Calu3 (cell line): ENCODE data around the gene OSER1. TPM values are rescaled to one million over a fixed set of nuclear protein-coding genes. Genes with fewer than 3 reads are reported as not detected.

ENCODE experiments used
- BruUV-seq: library from RNA; stranded (reverse); fragments of 400-500 nt; replicated peaks from 2 replicates; lab custom pipeline; 2021; lab: Mats Ljungman, UMichigan
- CTCF ChIA-PET: fragments of 300-600 bp; sonication (Branson Sonifier 250); formaldehyde crosslinking; loops from one replicate; lab custom pipeline; 2022; ENCODE audit warnings: antibody characterized with exemption; lab: Charles Lee
- DNase-seq: peaks from one replicate; pipeline ENCODE4 v3.0.0; 2022
- H3K27ac Mint-ChIP-seq: one replicate; pipeline ENCODE4 v1.8.0; 2022; ENCODE audit warnings: mixed read lengths; ENCODE audit not compliant: unreplicated experiment
- H3K27me3 Mint-ChIP-seq: one replicate; pipeline ENCODE4 v1.8.0; 2022; ENCODE audit warnings: mixed read lengths; ENCODE audit not compliant: unreplicated experiment
- H3K36me3 Mint-ChIP-seq: one replicate; pipeline ENCODE4 v1.8.0; 2022; ENCODE audit warnings: mild to moderate bottlenecking, moderate library complexity, mixed read lengths; ENCODE audit not compliant: insufficient read depth, unreplicated experiment
- H3K4me1 Mint-ChIP-seq: one replicate; pipeline ENCODE4 v1.8.0; 2022; ENCODE audit warnings: mild to moderate bottlenecking, low read depth, mixed read lengths; ENCODE audit not compliant: unreplicated experiment
- H3K4me3 Mint-ChIP-seq: one replicate; pipeline ENCODE4 v1.8.0; 2022; ENCODE audit warnings: mild to moderate bottlenecking, low read depth, moderate library complexity, mixed read lengths; ENCODE audit not compliant: unreplicated experiment
- H3K9me3 Mint-ChIP-seq: one replicate; pipeline ENCODE4 v1.8.0; 2022; ENCODE audit warnings: low read depth, mixed read lengths; ENCODE audit not compliant: unreplicated experiment
- intact Hi-C: fragments of 100-400 bp; cut with micrococcal nuclease; formaldehyde crosslinking; loops from one replicate; pipeline ENCODE4 v1.10.0; 2022; ENCODE audit not compliant: unreplicated experiment
- total RNA-seq: library from RNA; stranded (reverse); gene quantifications from 2 replicates; pipeline ENCODE4 v1.2.3, GENCODE V29; 2022
- TF ChIP-seq, protein P1 (sequence below): fragments of 200-600 bp; IDR thresholded peaks from one replicate; pipeline ENCODE4 v1.8.0; 2022; ENCODE audit warnings: antibody characterized with exemption; ENCODE audit not compliant: unreplicated experiment

Gene OSER1
- total RNA-seq, 1 experiment from 2014 or later, result 56.7 TPM

DNA sequence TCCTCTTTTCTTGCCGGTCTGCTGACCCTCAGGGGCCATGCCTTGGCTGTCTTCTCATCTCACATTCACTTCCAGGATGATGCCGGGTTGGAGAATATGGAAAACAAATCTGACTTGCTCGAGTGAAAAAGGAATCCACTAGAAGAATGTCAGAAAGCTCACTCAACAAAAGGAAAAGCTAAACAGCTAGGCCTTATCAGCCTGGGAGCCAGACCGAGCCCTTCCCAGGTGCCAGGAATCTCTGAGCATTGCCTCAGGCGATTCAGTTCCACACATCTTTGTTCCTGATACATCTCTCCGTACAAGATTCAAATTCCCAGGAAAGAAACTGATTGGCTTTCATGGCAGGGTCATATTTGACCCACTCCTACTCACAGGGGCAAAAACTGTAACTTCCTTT is 9.2 kb upstream of the OSER1 start:
- no peak overlapping the region for H3K4me3 Mint-ChIP-seq
- TF ChIP-seq, protein P1, sequence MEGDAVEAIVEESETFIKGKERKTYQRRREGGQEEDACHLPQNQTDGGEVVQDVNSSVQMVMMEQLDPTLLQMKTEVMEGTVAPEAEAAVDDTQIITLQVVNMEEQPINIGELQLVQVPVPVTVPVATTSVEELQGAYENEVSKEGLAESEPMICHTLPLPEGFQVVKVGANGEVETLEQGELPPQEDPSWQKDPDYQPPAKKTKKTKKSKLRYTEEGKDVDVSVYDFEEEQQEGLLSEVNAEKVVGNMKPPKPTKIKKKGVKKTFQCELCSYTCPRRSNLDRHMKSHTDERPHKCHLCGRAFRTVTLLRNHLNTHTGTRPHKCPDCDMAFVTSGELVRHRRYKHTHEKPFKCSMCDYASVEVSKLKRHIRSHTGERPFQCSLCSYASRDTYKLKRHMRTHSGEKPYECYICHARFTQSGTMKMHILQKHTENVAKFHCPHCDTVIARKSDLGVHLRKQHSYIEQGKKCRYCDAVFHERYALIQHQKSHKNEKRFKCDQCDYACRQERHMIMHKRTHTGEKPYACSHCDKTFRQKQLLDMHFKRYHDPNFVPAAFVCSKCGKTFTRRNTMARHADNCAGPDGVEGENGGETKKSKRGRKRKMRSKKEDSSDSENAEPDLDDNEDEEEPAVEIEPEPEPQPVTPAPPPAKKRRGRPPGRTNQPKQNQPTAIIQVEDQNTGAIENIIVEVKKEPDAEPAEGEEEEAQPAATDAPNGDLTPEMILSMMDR, result no peak
- H3K27ac Mint-ChIP-seq, result no peak overlapping the region
- H3K4me1 Mint-ChIP-seq, result peaks cover 16% of the 10 kb centered on the region
- H3K27me3 Mint-ChIP-seq, result no peaks in the 10 kb centered on the region
- intact Hi-C loops, result loop anchor here (5.0 to 10.0 kb wide), 3 partner anchors 463 to 648 kb away; no protein-coding TSS in a partner anchor
- BruUV-seq, result no TSS peak
- peaks cover 4% of the 10 kb centered on the region for H3K36me3 Mint-ChIP-seq
- no peaks in the 10 kb centered on the region for H3K9me3 Mint-ChIP-seq
- CTCF ChIA-PET, result no interaction called here
- DNase-seq, result no peak

DNA sequence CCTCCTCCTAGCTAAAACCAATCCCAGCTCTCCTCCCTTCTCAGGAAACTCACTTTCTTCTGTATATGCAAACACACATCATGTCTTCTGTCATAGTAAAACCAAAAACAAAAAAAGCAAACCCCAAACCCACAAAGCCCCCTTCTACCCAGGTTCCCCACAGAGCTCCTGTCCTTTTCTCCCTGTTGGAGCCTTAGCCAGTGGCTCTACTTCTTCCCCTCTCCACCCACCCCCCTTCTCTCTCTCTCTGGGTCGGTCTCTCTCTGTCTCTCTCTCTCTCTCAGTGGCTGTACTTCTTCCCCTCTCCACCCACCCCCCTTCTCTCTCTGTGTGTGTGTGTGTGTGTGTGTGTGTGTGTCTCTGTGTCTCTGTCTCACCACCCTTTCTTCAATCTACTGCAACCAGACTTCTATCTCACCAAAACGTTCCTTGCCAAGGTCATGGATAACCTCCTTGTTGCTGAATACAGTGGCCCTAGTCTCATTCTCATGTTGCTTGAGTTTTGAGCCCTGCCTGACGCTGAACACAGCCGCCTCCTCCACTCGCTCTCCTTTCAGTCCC is 8.7 kb upstream of the OSER1 start:
- Mint-ChIP-seq H3K4me1 (peaks cover 16% of the 10 kb centered on the region), H3K9me3 (no peaks in the 10 kb centered on the region), H3K36me3 (peaks cover 4% of the 10 kb centered on the region), H3K4me3 (no peak overlapping the region), H3K27me3 (no peaks in the 10 kb centered on the region), H3K27ac (no peak overlapping the region)
- TF ChIP-seq, protein P1, result no peak
- CTCF ChIA-PET, result interaction anchor here (0.6 to 4.1 kb wide), 3 partner anchors 93 to 392 kb away, joined by 3 to 56 read pairs (median 51); partner anchors contain the start of gene FITM2
- DNase-seq, result no peak
- intact Hi-C loops, result loop anchor here (5.0 to 10.0 kb wide), 3 partner anchors 463 to 648 kb away; no protein-coding TSS in a partner anchor
- BruUV-seq, result no TSS peak

DNA sequence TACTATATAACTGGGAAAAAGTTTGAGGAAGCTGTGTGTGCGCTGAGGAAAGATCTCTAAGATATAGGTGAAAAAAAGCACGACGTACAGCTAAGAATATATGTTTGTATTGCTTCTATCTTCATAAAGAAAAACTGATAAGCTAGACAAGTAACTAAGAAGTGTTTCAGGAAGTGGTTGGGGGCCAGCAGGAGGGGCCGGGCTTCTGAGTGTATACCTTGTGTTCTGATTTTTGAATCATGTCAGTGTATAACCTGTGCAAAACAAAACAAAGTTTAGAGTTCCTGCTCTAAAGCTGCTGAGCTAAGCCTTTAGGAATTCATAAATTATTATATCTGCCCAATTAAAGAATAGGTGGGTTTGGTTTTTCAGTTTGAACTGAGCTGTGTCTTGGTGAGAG is 7.9 kb upstream of the OSER1 start:
- no TSS peak for BruUV-seq
- Mint-ChIP-seq H3K27ac (no peak overlapping the region), H3K9me3 (no peaks in the 10 kb centered on the region), H3K36me3 (peaks cover 4% of the 10 kb centered on the region), H3K4me1 (peaks cover 16% of the 10 kb centered on the region), H3K27me3 (no peaks in the 10 kb centered on the region), H3K4me3 (no peak overlapping the region)
- intact Hi-C loops, result loop anchor here (5.0 to 10.0 kb wide), 3 partner anchors 464 to 649 kb away; no protein-coding TSS in a partner anchor
- CTCF ChIA-PET, result interaction anchor here (0.6 to 4.1 kb wide), 3 partner anchors 94 to 393 kb away, joined by 3 to 56 read pairs (median 51); partner anchors contain the start of gene FITM2
- DNase-seq, result no peak
- TF ChIP-seq, protein P1, result no peak

DNA sequence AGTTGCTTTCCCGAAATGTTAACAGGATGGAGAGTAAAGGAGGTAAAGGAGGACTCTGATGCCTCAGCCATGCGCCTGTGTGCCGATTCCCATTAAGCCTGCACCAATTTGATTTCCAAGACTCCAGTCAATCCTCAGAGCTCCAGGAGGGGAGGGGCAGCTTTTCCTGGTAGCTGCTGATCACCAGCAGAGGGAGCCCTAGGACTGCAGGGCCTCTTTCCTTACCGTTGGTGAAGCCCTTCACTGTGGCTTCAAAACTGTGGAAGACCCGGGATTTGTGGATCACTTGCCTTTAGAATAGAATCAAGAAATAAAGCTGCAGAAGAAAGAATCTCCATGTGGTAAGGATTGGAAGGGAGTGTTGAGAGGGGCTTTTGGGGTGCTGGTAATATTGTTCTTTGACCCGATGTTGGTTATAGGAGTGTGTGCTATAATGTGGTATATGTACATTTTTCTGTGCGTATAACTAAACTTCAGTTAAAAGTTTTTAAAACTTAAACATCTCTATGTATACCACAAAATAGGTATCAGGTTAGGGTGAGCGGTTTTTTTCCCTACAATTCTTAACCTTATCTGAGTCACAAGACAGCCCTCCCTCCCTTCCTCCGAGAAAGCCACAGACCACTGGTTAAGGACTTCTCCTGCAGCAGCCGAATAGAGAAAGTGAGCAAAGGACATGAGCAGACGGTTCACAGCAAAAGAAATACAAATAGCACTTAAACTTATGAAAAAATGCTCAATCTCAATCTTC is 6.9 kb upstream of the OSER1 start:
- Mint-ChIP-seq H3K27me3 (no peaks in the 10 kb centered on the region), H3K36me3 (peaks cover 4% of the 10 kb centered on the region), H3K27ac (no peak overlapping the region), H3K9me3 (no peaks in the 10 kb centered on the region), H3K4me3 (no peak overlapping the region), H3K4me1 (peaks cover 16% of the 10 kb centered on the region)
- no TSS peak for BruUV-seq
- intact Hi-C loops, result loop anchor here (1.0 to 10.0 kb wide), 6 partner anchors 94 to 650 kb away; partner anchors contain the start of gene FITM2
- CTCF ChIA-PET, result interaction anchor here (0.7 to 4.1 kb wide), 18 partner anchors 9 to 466 kb away, joined by 3 to 56 read pairs (median 5); partner anchors contain the start of genes FITM2, GDAP1L1, HNF4A and TTPAL
- DNase-seq, result peak; percentile 91
- TF ChIP-seq, protein P1, result peak; percentile 98
